MM.1S (cell line): Measurements from ENCODE around the gene PRLH.
"Not testable (repeated sequence)": the region's sequence is repeated elsewhere in the genome, so short reads cannot be mapped to it uniquely, and the experiment has no call there.

ENCODE experiments used
- DNase-seq: peaks from one replicate; pipeline ENCODE4 v3.0.0-alpha.2; 2015
- H2AFZ ChIP-seq: fragments of 300-600 bp; sonication (generic); 2 replicates; pipeline ENCODE4 v1.6.0; 2016; ENCODE audit warnings: antibody characterized with exemption, low read length
- H3F3A ChIP-seq: fragments of 300-600 bp; sonication (generic); 2 replicates; pipeline ENCODE4 v1.6.1; 2016; ENCODE audit warnings: mild to moderate bottlenecking, antibody characterized with exemption, low read length, moderate library complexity, mixed read lengths; ENCODE audit not compliant: insufficient read depth
- H3K27ac ChIP-seq: fragments of 300-600 bp; sonication (generic); 2 replicates; pipeline ENCODE4 v1.5.1; 2016; ENCODE audit warnings: mild to moderate bottlenecking, low read length
- H3K27me3 ChIP-seq: fragments of 300-600 bp; sonication (generic); replicated peaks from 2 replicates; pipeline ENCODE4 v1.6.0; 2016; ENCODE audit warnings: low read length; ENCODE audit not compliant: insufficient read depth
- H3K36me3 ChIP-seq: fragments of 300-600 bp; sonication (generic); replicated peaks from 2 replicates; pipeline ENCODE4 v1.6.1; 2016; ENCODE audit warnings: mild to moderate bottlenecking, low read length, mixed read lengths; ENCODE audit not compliant: insufficient read depth
- H3K4me1 ChIP-seq: fragments of 300-600 bp; sonication (generic); 2 replicates; pipeline ENCODE4 v1.6.1; 2016; ENCODE audit warnings: low read length, mixed read lengths
- H3K4me2 ChIP-seq: fragments of 300-600 bp; sonication (generic); 2 replicates; pipeline ENCODE4 v1.6.0; 2016; ENCODE audit warnings: low read depth, low read length
- H3K4me3 ChIP-seq: fragments of 300-600 bp; sonication (generic); 2 replicates; pipeline ENCODE4 v1.5.1; 2016; ENCODE audit warnings: low read length, mixed read lengths
- H3K79me2 ChIP-seq: fragments of 300-600 bp; sonication (generic); 2 replicates; pipeline ENCODE4 v1.6.1; 2016; ENCODE audit warnings: mixed run types, low read length, mixed read lengths
- H3K9ac ChIP-seq: fragments of 300-600 bp; sonication (generic); 2 replicates; pipeline ENCODE4 v1.6.1; 2016; ENCODE audit warnings: low read length, mixed read lengths
- H3K9me2 ChIP-seq: fragments of 300-600 bp; sonication (generic); replicated peaks from 2 replicates; pipeline ENCODE4 v1.6.1; 2016; ENCODE audit warnings: mild to moderate bottlenecking, low read length, mixed read lengths; ENCODE audit not compliant: insufficient read depth
- H3K9me3 ChIP-seq: fragments of 300-600 bp; sonication (generic); replicated peaks from 2 replicates; pipeline ENCODE4 v1.6.1; 2016; ENCODE audit warnings: mild to moderate bottlenecking, low read length, mixed read lengths; ENCODE audit not compliant: insufficient read depth
- H4K20me1 ChIP-seq: fragments of 300-600 bp; sonication (generic); 2 replicates; pipeline ENCODE4 v1.6.1; 2016; ENCODE audit warnings: mild to moderate bottlenecking, low read length, moderate library complexity, mixed read lengths; ENCODE audit not compliant: insufficient read depth
- CTCF ChIP-seq: fragments of 300-600 bp; sonication (generic); IDR thresholded peaks from 2 replicates; pipeline ENCODE4 v1.5.1; 2016; ENCODE audit warnings: antibody characterized with exemption, low read length, mixed read lengths
- EZH2 ChIP-seq: fragments of 300-600 bp; sonication (generic); optimal IDR thresholded peaks from 2 replicates; pipeline ENCODE3; 2017; ENCODE audit warnings: low read depth, mild to moderate bottlenecking, antibody characterized with exemption, low read length, mixed read lengths
- EZH2phosphoT487 ChIP-seq: fragments of 300-600 bp; sonication (generic); IDR thresholded peaks from 2 replicates; pipeline ENCODE4 v1.6.1; 2018; ENCODE audit warnings: antibody characterized with exemption, low read length

Gene PRLH

DNA sequence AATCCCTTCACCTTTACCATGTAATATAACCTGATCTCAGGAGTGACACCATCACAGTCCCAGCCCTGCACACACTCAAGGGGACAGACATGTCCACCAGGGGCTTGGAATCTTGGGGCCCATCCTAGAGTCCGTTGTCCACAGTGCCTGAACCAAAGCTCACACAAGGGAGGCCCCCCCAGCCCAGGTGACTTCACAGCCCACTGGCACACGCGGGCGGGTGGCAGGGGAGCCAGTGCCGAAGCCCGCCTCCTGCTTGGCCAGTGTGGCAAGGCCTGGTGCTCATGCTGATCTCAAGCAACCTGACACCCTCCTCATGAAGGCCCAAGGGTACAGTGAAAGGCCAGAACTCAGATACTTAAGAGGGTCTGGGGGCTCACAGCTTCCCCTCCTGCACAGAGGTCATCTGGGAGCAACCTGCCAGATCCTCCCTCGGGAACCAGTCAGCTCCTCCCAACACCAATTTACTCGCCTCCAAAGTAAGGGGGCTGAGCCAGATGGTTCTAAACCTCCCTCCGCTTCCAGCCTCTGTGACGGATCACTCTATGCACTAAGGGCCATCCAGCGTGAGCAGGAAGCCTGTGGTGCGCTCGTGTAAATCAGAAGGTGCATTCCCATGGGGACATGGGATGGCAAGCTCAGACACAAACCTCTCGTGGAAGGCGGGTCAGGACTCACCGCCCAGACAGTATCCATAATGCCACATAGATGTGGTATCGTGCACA is 27.4 kb downstream of the PRLH start:
- Histone ChIP-seq H3K27me3 (no peaks in the 10 kb centered on the region), H3K4me2 (no peak overlapping the region), H3K27ac (no peak overlapping the region), H3K36me3 (no peaks in the 10 kb centered on the region), H3F3A (no peaks in the 10 kb centered on the region), H3K4me1 (no peaks in the 10 kb centered on the region), H3K79me2 (no peaks in the 10 kb centered on the region), H4K20me1 (no peaks in the 10 kb centered on the region), H2AFZ (no peak overlapping the region), H3K9me2 (no peaks in the 10 kb centered on the region), H3K4me3 (no peak overlapping the region), H3K9me3 (no peaks in the 10 kb centered on the region), H3K9ac (no peak overlapping the region)
- no peak for DNase-seq
- TF ChIP-seq CTCF, result no peak
- no peak for TF ChIP-seq EZH2
- no peak for TF ChIP-seq EZH2phosphoT487

DNA sequence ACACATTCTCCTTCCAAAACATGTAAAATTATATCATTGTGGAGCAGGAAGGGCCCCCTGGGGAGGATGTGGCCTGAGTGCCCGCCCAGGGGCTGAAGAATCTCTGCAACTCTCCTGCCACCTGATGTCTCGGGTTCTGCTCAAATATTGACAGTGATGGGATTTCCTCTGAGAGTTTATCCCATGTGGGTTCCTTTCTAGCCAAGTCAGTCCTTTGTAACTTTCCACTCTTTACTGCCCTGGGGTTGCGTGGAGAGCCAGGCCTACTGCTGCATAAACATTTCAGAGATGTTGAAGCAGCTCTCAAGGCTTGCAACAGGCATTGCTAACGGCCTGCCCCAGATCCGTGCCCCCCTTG is 28.1 kb downstream of the PRLH start:
- TF ChIP-seq CTCF, result no peak
- no peak for TF ChIP-seq EZH2
- TF ChIP-seq EZH2phosphoT487, result no peak
- no peak overlapping the region for H3K27ac ChIP-seq
- H3K4me3 ChIP-seq, result no peak overlapping the region
- H3K9me2 ChIP-seq, result no peaks in the 10 kb centered on the region
- no peaks in the 10 kb centered on the region for H3K79me2 ChIP-seq
- no peak overlapping the region for H3K9ac ChIP-seq
- no peaks in the 10 kb centered on the region for H4K20me1 ChIP-seq
- no peaks in the 10 kb centered on the region for H3F3A ChIP-seq
- H3K36me3 ChIP-seq, result no peaks in the 10 kb centered on the region
- no peaks in the 10 kb centered on the region for H3K27me3 ChIP-seq
- no peak overlapping the region for H2AFZ ChIP-seq
- H3K9me3 ChIP-seq, result no peaks in the 10 kb centered on the region
- H3K4me1 ChIP-seq, result peaks cover 5% of the 10 kb centered on the region; the same call in 1 of the 2 replicates
- no peak overlapping the region for H3K4me2 ChIP-seq
- DNase-seq, result no peak

- not testable (repeated sequence) for H3K79me2 ChIP-seq, H3K4me2 ChIP-seq, H2AFZ ChIP-seq, DNase-seq, H3K9me3 ChIP-seq, H3K4me3 ChIP-seq, H3K9ac ChIP-seq, H3K9me2 ChIP-seq, H4K20me1 ChIP-seq, H3F3A ChIP-seq, H3K27me3 ChIP-seq, H3K36me3 ChIP-seq, H3K27ac ChIP-seq
- peaks cover 20% of the 10 kb centered on the region for H3K4me1 ChIP-seq
Observed at GRCh38 chr2:237595829-237596519, 29.6 kb downstream of the PRLH start.
